HG02759 (cell line): ENCODE data around the gene SPTLC1.
"Not testable (repeated sequence)": the region's sequence is repeated elsewhere in the genome, so short reads cannot be mapped to it uniquely, and the experiment has no call there.

Source experiments
- ATAC-seq: cut with Tn5 transposase; IDR thresholded peaks from one replicate; pipeline ENCODE4 v1.9.1; 2021; ENCODE audit warnings: mild to moderate bottlenecking, moderate library complexity; ENCODE audit not compliant: unreplicated experiment

SPTLC1 gene

DNA sequence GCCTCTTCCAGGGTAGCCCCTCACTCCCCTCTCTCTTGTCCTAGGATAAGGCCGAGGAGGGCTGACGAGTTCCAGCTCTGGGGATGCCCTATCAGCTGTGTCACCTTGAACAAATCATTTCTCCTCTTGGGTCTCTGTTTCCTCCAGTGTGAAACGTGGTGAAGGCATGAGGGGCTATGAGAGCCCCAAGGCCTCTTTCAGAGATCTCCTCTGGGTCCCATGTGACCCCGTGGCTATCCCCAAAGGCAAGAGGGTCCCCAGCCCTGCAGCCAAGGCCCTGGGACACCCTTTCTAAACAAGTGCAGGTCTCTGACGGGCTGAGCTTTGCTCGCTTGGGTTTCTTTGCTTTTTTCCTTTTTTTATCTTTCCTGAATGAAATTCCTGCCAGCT, 25.5 kb upstream of the SPTLC1 start:
- no peak for ATAC-seq

DNA sequence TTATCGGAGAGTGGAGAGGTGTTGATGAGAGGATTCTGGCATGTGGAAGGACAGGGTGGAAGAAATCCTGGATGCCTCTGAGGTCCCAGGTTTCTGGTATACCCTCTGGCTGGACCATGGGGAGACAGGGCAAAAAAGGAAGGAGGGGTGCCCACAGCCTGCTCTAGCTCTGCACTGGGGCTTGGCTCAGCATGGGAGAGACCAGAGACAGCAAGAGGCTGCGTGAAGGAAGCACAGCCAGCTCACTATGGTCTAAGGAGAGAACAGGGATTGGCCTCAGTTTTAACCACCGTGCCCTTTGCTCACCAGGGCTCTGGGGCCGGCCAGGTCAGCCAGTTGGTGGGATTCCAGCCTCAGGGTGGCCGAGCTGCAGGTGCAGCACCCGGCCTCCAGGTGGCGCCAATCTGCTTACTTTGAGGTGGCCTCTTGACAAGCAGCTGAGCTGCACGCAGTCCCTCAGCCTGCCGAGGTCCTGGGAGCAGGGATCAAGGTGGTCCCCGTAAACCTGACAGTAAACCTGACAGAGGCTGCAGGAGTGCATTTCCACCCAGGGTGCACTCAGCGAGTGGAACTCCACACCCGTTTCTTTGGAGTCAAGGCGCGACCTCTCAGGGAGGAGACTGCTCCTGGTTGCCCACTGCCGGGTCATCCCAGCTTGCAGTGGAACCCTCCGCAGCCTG, 25.0 kb upstream of the SPTLC1 start:
- ATAC-seq: no peak

DNA sequence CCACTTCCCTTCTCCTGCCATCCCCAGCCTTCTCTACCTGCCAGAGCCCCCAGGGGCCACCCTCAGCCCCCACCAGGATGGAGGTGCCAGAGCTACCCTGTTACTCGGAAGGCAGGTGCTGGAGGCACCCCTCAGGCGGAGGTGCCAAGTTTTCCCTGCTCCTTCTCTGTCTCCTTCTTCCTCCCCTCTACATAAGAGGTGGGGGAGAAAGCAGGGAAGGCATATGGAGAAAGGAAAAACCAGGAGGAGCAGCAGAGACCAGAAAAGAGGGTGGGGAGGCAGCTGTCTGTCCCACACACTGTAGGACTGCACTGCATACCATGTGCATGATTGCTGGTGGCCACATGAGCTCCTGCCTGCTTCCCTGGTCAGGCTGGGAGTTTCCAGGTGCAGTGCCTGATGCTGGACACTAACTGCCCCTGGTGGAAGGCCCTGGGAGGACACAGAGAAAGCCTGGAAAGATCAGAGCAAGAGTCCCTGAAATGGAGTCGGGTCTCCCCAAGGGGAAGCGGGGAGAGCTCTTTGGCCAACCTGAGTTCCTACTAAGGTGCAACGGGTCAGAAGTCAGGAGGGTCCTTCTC, 23.8 kb upstream of the SPTLC1 start:
- ATAC-seq: not testable (repeated sequence)

DNA sequence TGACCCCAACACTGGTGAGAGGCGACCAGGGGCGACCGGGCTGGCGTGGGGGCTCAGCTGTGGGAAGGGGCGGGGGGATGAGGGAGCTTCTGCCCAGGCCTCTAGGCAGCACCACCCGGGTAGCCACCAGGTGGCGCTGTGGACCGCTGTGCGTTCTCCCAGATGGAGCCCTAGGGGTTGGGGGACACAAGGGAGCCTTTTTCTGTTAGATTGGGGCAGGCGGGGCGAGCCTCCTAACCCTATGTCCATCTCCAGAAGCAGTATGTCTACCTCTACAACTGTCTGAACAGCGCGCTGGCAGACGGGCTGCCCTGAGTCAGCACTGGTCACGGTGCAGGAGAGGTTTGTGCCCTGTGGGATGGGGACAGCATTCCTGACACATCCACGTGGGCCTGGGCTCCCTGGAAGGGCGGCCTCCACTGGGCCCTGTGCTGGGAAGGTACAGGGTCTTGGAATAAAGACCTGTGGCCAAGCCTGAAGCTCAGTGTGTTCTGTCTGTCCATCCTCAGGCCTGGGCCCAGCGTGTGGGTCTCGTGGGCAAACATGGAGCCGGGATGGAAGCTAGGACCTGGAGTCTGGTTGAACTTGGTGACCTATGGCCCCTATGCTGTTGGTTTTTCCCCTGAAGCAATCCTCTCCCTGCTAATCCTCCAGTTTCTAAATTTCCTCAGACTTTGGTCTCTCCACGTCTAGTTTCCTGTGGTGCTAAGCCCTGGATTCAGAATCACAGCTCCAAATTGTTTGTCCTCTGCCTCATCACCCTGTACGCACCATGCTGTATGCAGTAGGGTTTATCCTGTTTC, 23.1 kb upstream of the SPTLC1 start:
- ATAC-seq: peak; percentile 38

DNA sequence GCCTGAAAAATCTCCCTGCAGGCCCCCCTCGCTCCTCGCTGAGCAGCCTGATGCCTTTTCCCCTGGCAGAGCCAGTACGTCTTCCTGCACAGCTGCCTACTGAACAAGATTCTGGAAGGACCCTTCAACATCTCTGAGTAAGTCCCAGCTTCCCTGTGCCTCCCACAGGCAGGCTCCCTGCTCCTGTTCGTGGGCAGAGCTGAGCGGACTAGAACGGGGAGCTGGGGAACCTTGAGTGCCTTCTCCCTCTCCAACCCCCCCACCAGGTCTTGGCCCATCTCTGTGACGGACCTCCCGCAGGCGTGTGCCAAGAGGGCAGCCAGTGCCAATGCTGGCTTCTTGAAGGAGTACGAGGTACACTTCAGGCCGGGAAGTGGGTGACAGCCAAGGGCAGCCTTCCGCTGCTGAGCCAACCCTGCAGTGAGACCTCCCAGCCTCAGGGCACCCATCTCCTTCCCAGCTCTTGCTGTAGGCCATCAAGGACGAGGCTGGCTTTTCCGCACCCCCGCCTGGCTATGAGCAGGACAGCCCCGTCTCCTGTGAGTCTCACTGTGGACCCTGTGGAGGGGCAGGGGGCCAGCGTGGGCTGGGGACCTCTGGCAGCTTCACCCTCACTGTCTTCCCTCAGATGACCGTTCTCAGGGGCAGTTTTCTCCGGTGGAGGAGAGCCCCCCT, 21.1 kb upstream of the SPTLC1 start:
- no peak for ATAC-seq

DNA sequence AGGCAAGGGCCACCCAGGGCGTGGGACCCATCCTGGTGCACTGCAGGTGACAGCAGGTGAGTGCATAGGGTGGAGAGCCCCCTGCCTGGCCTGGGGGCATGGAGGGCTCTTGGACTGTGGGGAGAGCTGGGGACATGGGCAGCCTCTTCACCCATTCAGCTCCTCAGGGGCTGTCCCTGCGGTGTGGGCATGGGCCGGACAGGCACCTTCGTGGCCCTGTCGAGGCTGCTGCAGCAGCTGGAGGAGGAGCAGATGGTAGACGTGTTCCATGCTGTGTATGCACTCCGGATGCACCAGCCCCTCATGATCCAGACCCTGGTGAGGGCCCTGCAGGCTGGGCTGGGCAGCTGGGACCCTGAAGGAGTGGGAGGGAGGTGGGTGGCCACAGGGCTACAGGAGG, 20.4 kb upstream of the SPTLC1 start:
- ATAC-seq: no peak

DNA sequence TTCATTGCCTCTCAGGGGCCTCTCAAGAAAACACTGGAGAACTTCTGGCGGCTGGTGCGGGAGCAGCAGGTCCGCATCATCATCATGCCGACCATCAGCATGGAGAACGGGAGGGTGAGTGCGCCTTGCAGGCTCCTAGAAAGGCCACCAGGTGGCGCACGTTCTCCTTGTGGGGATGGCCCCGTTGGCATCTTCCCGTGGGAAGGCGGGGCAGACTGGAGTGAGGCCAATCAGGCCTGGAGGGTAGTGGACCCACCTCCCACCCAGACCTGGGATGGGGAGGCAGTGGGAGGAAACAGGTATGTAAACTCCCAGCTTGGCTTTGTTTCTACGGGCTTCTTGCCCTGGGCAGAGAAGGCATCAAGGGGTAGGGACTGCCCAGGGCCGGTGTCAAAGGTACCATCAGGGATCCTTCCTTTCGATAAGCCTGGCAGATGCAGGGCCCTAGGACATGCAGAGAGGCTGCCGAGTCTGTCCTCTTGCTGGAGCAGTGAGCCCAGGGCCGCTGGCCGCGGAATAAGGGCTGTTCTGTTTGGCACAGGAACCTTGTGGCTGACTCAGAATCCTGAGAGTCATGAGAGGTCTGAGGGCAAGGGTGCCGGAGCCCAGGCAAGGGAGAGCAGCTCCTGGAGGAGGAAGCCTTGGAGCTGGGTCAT, 18.9 kb upstream of the SPTLC1 start:
- ATAC-seq: peak; percentile 83

DNA sequence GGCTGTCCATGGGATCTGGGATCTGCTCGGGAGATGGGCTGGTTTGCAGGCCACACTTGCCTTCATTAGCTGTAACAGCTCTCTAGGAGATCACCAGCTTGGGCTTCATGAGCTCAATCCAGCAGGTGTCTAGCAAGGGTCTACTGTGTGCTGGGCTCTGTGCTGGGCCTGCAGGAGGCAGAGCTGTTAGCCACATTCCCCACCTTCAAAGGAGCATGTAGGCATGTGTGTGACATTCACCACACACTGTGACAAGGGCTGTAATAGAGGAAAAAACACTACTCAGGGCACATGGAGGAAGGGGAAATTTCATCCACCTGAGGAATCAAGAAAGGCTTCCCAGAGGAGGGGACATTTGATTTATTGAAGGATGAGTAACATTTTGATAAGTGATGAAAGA, 17.7 kb upstream of the SPTLC1 start:
- ATAC-seq: not testable (repeated sequence)

DNA sequence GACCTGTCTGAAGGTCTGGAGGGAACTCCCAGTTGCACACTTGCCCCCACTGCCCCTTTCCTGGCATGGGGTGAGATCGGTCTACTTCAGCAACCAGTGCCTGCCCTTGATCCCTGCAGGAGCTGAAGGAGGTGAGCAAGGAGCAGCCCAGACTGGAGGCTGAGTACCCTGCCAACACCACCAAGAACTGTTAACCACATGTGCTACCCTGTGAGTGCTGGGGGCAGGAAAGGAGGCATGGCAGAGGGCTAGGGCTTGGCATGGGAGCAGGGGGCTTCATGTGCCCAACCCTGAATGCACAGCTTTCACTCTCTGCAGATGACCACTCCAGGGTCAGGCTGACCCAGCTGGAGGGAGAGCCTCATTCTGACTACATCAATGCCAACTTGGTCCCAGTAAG, 17.3 kb upstream of the SPTLC1 start:
- ATAC-seq: no peak

DNA sequence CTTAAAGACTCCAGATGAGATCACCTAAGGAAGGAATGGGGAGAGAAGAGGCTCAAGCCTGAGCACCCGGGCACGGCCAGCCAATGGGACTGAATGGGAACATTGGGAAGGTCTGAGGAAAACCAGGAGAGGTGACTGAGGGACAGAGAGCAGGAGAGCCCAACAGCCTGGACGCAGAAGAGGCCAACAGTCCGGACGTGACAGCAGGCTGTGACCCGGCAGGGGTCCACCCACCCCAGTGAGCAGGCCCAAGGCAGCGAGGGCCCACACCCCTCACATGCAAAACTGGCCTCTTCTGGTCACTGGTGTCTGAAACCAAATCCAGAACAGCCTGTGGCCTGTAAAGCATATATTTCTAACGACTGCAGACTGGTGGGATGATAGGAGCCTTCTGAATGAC, 7.6 kb upstream of the SPTLC1 start:
- no peak for ATAC-seq

DNA sequence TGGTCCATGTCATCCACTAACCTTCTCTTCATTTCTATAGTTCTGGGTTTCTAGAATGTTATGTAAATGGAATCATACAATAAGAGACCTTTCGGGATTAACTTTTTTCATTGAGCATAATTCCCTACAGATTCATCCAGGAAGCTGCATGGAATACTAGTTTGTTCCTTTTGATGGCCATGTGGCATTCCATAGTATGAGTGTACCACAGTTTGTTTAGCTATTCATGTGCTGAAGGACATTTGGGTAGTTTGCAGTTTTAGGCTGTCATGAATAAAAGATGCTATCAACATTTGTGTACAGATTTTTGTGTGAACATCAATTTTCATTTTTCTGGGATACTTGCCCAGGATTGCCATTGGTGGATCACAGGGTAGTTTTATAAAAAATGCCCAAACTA, 6.8 kb upstream of the SPTLC1 start:
- no peak for ATAC-seq

DNA sequence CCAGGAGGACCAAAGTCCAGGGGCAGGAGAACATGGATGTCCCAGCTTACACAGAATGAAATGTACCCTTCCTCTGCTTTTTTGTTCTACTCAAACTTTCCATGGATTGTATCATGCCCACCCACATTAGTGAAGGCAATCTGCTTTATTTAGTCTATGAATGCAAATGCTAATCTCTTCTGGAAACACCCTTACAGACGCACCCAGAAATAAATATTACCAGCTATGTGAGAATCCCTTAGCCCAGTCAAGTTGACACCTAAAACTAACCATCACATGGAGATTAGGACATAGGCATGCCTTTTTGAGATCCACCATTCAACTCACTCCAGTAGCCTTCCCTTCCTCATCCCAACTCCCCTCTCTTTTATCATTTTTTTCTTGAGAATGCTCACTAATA, 6.1 kb upstream of the SPTLC1 start:
- ATAC-seq: no peak

DNA sequence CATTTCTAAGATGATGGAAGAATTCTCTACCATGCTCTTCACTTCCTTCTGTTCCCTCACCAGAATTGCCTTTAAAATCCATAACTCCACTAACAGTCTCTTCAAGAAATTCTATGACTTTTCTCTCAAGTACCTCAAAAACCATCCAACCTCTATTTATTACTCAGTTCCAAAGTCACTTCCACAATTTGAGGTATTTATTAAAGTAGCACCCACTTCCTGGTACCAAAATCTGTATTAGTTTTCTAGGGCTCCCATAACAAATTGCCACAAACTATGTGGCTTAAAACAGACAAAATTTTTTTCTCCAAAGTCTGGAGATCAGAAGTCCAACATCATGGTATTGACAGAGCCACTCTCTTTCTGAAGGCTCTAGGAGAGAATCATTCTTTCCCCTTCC, 4.9 kb upstream of the SPTLC1 start:
- no peak for ATAC-seq

DNA sequence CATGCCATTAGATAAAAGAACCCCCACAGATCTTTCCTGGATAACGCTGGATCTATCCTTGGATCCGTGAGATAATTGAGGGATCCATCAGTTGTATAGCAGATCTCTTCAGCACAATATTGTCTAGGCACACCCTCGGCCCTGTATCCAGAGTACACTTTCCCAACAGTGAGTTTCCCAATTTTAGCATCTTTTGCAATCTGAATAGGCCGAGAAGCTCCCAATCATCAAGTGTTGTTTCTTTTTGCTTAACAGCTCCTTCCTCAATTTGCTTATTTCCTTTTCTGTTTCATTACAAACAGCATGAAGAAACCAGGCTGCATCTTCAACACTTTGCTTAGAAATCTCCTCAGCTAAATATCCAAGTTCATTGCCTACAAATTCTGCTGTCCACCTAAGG, 4.4 kb upstream of the SPTLC1 start:
- ATAC-seq: no peak

DNA sequence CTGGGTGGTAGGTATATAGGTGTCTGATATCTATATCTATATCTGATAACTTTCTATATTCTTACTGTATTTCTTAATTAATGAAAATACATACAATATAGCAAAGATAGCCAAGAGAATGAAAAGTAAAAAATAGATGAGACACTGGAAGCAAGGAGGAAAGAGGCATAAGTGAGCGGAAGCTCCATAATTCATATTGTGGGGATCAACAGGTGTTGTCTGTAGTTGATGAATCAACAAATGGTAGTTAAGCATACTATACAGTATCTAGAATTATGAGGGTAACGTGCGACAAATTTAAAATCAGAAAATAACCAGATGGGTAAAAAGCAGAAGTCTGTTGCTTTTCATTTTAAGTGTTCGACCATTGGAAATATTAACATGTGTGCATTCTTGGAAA, 7.1 kb downstream of the SPTLC1 start:
- ATAC-seq: no peak

DNA sequence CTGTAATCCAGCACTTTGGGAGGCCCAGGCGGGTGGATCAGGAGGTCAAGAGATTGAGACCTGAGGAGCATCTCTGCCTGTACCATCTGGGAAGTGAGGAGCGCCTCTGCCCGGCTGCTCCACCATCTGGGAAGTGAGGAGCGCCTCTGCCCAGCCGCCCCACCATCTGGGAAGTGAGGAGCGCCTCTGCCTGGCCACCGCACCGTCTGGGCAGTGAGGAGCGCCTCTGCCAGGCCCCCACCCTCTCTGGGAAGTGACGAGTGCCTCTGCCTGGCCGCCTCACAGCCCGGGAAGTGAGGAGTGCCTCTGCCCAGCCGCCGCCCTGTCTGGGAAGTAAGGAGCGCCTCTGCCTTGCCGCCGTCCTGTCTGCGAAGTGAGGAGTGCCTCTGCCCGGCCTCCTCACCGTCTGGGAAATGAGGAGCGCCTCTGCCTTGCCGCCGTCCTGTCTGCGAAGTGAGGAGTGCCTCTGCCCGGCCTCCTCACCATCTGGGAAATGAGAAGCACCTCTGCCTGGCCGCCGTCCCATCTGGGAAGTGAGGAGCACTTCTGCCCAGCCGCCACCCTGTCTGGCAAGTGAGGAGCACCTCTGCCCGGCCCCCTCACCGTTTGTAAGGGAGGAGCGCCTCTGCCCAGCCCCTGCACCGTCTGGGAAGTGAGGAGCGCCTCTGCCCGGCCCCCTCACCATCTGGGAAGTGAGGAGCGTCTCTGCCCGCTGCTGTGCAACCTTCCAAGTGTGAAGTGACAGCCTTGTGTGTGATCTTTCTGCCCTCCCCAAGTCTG, 9.6 kb downstream of the SPTLC1 start:
- not testable (repeated sequence) for ATAC-seq

DNA sequence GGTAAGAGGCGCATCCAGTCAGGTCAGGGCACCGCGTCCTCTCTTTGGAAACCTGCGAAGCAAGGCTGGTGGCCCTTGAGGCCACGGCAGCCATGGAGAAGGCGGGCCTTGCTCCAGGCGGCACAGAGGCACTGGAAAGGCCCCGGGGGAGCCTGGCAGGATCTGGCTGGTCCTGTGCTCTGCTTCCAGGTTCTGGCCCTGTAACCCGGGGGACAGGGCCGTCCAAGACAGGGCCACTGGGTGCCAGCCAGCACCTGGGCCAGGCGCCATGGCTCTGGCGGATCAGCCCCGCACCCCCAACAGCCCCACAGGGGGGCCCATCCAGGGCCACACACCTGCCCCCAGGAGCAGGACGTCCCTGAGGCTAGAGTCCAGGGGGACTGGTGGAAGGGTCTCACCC, 11.6 kb downstream of the SPTLC1 start:
- ATAC-seq: not testable (repeated sequence)

DNA sequence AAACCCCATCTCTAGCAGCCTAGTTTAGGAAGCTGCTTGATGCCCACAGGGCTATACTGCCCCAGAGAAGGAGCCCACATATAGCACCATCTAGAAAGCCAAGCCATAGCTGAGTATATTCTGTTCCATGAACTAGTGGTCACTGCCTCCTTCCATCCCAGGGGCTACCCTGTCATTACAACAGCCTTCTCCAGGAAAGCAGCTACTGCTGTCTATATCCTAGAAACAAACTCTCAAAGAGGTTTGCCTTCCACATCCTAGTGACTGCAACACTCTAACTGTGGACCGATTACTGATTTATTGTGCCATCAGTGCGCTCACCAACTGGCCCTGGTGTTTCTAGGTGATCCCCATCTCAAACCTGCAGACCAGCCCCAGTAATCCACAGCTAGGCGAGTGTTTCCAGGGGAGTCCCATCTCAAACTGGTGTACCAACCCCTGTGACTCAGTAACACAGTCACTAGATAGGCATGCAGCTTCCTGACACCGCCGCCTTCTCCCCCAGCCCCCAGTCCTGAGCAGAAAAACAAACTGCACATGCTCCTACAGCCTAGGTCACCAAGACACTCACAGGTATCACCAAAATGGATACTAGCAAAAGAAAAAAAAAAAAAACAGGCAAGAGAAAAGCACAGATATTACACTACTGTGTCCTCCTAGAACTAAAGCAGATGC, 14.8 kb downstream of the SPTLC1 start:
- ATAC-seq: no peak

DNA sequence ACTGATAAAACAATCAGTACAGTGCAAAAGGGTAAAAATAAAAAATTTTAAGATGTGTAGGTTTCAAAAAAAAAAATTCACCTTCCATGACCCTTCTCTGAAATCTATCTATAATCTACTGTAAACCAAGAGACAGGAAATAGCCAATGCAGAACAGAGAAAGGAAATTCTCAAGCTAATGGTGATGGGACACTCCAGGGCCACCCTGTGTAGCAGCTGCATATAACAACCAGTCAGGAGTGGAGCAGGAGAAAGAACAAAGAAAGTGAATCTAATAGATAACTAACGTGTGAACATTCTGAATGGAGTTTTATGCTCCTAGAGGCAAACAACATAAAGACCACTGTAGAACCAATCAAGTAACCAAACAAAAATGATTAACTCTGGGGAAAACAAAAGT, 16.6 kb downstream of the SPTLC1 start:
- no peak for ATAC-seq

DNA sequence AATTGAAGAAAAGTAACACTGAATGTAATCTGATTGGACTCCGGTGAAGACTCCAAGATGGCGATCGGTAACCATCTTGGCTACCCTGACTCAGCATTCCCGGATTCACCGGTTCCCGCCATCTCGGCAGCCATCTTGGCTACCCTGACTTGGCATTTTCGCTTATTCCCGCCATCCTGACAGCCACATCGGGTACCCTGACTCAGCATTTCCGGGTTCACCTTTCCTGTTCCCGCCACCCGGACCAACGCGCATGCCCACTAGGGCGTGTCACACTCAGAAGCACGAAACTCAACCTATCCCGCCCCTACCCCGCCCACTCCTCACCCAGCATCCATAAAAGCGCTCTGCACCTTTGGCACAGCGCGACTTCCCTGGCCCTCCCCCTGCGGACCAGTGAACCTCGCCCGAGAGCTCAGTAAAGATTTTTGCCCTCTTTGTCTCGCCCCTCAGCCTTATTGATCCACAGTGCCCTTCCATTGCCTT, 17.2 kb downstream of the SPTLC1 start:
- no peak for ATAC-seq
